OCI-LY7 (cell line): Measurements from ENCODE around the gene PPP2R2B.

ENCODE experiments used
- CTCF ChIP-seq: fragments of 200-600 bp; sonication (generic); conservative IDR thresholded peaks from 2 replicates; pipeline ENCODE4 v1.5.1; 2014; ENCODE audit warnings: mild to moderate bottlenecking, antibody characterized with exemption, low read length, moderate library complexity, mixed read lengths
- EZH2phosphoT487 ChIP-seq: fragments of 200-600 bp; sonication (generic); IDR thresholded peaks from 2 replicates; pipeline ENCODE4 v1.6.1; 2018; ENCODE audit warnings: low read depth, borderline replicate concordance, mild to moderate bottlenecking, mixed run types, antibody characterized with exemption, low read length, moderate library complexity, mixed read lengths

DNA sequence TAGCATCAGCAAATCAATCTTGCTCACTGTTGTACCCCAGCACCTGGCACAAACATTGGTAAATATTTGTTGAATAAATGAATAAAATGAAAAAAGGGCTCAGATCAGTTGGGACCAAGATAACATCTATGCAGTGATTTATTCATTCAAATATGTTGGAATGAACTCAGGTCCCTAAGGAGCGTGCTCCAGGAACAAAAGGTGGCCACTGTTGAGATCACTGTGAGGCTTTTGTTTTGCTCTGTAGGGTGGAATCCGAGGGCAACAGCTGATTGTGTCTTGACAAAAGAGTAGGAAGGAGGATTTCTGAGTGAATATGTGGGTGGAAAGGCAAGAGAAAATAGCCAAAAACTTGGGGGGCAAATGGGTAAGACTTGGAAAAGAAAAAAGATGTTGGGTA is 89.7 kb downstream of the PPP2R2B start:
- TF ChIP-seq CTCF (no peak), EZH2phosphoT487 (no peak)
